Suppressor macrophage treated with lipopolysaccharide for 4 hours (primary cell): ENCODE measurements around the gene OR1L6.

Experiments
- DNase-seq: peaks from one replicate; pipeline ENCODE4 v3.0.0-alpha.2; 2020

The OR1L6 gene, protein sequence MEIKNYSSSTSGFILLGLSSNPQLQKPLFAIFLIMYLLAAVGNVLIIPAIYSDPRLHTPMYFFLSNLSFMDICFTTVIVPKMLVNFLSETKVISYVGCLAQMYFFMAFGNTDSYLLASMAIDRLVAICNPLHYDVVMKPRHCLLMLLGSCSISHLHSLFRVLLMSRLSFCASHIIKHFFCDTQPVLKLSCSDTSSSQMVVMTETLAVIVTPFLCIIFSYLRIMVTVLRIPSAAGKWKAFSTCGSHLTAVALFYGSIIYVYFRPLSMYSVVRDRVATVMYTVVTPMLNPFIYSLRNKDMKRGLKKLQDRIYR

DNA sequence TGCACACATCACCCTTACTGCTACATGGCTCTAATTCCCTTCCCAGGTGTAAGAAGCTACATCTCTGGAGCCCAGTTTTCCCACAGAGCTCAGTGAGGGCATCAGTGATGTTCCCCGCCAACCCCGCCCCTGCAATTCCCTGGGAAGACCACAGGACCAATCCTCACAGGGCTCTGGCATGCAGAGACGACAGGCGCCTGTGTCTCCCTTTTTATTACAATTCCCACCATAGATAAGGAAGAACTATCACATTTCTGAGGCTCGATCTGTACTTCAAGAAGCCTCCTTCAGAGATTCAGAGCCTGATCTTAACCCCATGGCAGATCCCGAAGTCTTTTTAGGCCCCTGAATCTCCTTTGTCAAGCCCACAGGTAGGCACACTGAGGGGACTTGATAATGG is at the start of gene OR1L6:
TSS of gene OR1L6 (plus strand) at position 301 of the 400 bp plus-strand sequence. CDS start 7,545 bp downstream, outside the sequence.
- no peak for DNase-seq

DNA sequence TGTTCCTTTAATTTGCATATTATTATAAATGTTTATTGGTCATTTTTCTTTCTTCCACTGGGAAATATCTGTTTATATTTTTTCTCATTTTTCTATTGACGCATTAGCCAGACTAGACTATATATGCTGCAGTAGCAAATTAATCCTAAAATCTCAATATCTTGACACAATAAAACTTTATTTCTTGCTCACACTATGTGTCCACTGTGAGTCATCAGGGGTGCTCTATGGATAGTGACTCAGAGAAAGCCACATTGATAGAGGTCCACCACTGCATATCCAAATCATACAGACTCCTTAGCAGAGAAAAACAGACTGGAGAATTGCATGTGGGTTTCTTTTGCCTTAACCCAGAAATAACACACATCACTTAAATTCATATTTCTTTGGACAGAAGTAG is 46.4 kb upstream of the OR1L6 start:
- DNase-seq: no peak

DNA sequence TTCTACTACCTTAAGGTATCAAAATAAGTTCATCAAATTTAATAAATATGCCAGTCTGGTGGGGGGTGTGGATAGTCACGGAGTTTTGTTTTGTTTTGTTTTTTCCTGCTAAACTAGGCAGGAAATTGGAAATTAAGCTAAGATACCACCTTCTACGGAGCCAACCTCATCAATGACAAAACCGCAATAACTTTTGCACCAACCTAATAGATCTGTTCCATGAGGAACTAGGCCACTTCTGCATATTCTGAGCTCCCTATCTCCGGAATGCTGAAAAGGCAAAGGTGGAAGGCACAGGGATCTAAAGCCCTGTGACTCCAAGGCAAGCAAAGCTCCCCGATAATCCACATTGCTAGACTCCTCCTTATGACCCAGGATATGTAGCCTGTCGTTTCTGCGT is 24.1 kb upstream of the OR1L6 start:
- DNase-seq: no peak

- DNase-seq: no peak
Measured at GRCh38 chr9:122719218-122719617, 22.9 kb upstream of the OR1L6 start.

- DNase-seq: no peak
Measured at GRCh38 chr9:122723690-122724089, 18.4 kb upstream of the OR1L6 start, which contains the start of gene OR1L4. OR1L4 (plus strand) TSS chr9:122723990; CDS start chr9:122723990, 0 bp downstream.

- DNase-seq: no peak
Measured at GRCh38 chr9:122754825-122755224, 12.7 kb downstream of the OR1L6 start.

- no peak for DNase-seq
Measured at GRCh38 chr9:122767817-122768216, 25.7 kb downstream of the OR1L6 start.

- DNase-seq: no peak
Measured at GRCh38 chr9:122777052-122777451, 34.9 kb downstream of the OR1L6 start.

GRCh38 chr9:122777935-122778627 is 36.0 kb downstream of the OR1L6 start:
- no peak for DNase-seq

DNA sequence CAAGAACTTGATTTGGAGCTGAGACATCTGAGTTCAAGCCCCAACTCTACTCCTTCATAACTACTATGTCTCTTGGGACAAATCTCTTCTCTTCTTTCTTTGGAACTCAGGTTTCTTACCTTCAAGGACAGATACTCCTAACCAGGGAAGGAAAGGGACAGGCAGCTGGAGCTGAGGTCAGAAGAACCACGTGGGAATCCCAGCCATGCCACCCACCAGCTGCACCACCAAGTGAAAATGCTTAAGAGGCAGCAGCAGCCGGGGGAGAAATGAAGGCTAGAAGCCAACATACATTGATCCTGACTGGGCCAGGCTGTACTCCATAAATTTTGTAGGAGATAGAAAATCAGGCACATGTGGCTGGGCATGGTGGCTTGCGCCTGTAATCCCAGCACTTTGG is 37.1 kb downstream of the OR1L6 start:
- DNase-seq: no peak

GRCh38 chr9:122780026-122780425 is 37.9 kb downstream of the OR1L6 start:
- DNase-seq: no peak

DNA sequence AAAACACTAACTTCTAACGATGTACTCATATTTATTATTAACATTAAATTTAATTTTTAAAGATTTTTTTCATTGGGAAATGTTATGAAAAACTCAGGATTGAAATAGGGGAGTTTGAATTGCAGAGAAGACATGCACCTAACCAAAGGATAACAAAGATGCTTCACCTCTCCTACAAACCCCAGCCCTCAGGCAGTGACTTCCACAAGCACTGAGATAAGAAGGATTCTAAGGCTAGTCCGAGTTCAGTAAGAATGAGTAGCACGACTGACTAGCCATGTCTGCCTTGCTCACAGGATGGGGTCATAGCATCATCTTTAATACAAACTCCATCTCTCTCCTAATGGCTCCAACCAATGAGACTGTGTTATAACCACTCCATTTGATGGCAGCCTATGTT is 39.6 kb downstream of the OR1L6 start:
- no peak for DNase-seq

DNA sequence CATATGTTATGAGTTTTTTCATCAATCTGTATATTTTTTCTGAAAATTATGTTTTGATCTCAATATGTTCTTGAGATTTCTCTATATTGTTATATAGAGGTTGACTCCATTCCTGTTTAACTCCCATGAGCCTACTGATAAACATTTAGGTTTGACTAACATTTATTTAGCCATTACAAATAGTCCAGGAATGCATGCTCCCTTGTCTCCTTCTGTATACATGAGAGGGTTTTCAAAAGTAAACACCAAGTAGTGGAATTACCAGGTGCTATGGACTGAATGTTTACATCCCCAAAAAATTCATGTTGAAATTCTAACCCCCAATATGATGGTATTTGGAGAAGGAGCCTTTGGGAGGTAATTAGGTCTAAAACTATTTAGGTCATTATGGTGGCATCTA is 43.2 kb downstream of the OR1L6 start:
- no peak for DNase-seq

DNA sequence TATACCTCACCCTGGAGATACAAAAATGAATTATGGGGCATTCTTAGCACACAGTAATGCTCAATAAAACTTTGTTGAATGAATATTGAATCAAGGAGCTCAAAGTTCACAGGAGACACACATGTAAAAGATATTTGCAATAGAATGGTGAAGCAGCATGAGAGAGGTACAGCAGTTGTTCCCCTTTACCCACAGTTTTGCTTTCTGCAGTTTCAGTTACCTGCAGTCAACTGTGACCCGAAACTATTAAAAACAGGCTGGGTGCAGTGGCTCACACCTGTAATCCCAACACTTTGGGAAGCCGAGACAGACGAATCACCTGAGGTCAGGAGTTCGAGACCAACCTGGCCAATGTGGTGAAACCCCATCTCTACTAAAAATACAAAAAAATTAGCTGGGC is 44.2 kb downstream of the OR1L6 start:
- DNase-seq: no peak

GRCh38 chr9:122788831-122789230 is 46.7 kb downstream of the OR1L6 start, which contains the start of gene OR5C1:
OR5C1 (plus strand) TSS chr9:122788933; CDS start chr9:122788933, 0 bp downstream.
- DNase-seq: no peak

- DNase-seq: no peak
Measured at GRCh38 chr9:122789256-122790046, 47.3 kb downstream of the OR1L6 start.

DNA sequence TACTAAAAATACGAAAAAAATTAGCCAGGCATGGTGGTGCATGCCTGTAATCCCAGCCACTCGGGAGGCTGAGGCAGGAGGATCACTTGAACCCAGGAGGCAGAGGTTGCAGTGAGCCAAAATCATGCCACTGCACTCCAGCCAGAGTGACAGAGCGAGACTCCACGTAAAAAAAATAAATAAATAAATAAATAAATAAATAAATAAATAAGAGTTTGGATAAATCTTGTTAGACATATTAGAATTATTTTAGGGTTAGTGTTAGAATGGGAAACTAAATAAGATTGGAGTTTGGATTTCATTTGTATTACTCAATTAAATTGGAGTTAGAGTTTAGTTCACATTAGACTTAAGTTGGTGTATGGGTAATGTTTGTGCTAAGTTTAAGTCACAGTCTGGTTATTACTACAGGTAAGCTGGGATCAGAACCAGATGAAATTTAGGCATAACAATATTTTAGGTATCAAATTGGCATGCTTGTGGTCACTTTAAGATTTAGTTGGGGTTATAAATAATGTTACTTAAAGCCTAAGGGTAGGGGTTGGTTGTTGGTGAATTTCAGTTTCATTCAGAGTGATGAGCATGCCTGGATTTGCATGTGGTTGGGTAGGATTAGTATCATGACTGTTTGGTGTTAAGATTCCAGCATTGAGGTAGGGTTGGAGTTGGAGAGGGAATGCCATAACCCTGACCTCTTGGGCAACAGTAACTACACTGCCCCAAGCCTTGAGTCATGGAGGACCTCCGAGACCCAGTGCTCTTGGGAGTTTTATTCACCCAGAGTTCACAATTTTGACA is 50.0 kb downstream of the OR1L6 start:
- no peak for DNase-seq

DNA sequence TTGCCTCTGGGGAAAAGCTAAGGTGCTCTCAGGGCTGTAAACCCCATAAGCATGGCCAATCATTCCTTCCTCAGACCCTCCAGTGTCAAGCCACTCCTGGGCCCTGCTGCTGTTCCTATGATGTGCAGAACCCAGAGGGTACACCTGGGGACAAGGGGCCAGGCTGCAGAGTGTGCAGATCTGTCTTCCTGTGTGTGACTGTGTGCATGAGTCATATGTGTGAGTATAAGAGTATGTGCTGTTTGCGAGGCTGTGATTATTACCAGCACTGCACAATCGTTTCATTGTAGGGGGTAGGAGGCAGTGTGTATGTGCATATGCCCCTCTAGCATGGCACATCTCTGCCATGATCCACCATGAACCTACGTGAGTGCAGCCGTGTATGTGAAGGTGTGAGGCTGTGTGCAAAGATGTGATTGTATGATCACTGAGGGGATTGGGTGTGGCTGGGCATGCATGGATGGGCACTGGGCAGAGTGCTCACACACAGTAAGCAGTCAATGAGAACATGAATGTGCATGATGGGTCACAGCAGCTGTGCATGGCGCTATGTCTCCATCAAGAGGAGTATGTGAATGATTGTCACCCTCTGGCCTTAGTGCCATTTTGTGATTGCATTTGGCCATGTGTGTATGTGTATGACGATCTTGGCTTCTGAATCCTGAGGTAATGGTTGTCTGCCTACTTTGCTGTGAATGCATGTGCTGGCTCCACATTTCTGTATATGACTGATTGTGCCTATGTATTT is 55.4 kb downstream of the OR1L6 start:
- DNase-seq: no peak
